ENCODE results near the gene CDT1.

CDT1 gene

DNA sequence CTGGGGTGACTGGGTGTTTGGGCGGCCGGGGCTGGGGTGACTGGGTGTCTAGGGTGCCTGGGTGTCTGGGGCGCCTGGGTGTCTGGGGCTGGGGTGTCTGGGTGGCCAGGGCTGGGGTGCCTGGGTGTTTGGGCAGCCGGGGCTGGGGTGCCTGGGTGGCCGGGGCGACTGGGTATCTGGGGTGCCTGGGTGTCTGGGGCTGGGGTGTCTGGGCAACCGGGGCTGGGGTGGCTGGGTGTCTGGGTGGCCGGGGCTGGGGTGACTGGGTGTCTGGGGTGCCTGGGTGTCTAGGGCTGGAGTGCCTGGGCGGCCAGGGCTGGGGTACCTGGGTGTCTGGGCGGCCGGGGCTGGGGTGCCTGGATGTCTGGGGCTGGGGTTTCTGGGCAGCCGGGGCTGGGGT lies 21.6 kb downstream of the CDT1 start:
- ChIA-PET POLR2A (no interaction called here), CTCF (interaction anchor here (0.9 kb wide), 2 partner anchors 32 to 335 kb away, joined by 3 to 4 read pairs; partner anchors contain the start of genes GALNS and TRAPPC2L)
- Histone ChIP-seq H3K27ac (ENCODE audit: insufficient read depth in 1 of 2, low read depth in 1 of 2, low read length in 2 of 2, poor library complexity in 1 of 2, severe bottlenecking in 2 of 2) (no peak overlapping the region), H3K9me3 (ENCODE audit: control extremely low read depth in 1 of 5, control insufficient read depth in 4 of 5, insufficient read depth in 2 of 5, low read depth in 1 of 5, low read length in 4 of 5) (no peaks in the 10 kb centered on the region), H3K36me3 (ENCODE audit: control insufficient read depth in 4 of 4, insufficient read depth in 4 of 4, low read length in 3 of 4) (peaks cover 5 to 28% (median 18%) of the 10 kb centered on the region in 4 experiments), H3K4me1 (ENCODE audit: control extremely low read depth in 1 of 4, control insufficient read depth in 4 of 4, insufficient read depth in 4 of 4, low read length in 3 of 4) (no peaks in the 10 kb centered on the region), H3K4me3 (ENCODE audit: control insufficient read depth in 1 of 7, extremely low read depth in 1 of 7, insufficient read depth in 4 of 7, low read depth in 2 of 7, low read length in 6 of 7) (no peak overlapping the region), H3K27me3 (replicated peaks in 2 of 5; ENCODE audit: control insufficient read depth in 4 of 5, insufficient read depth in 5 of 5, low read length in 4 of 5) (no peaks in the 10 kb centered on the region)
- DNase-seq = no peak
- 98% methylated on average over 8 of the region's 12 CpGs for WGBS (ENCODE audit: insufficient coverage)

DNA sequence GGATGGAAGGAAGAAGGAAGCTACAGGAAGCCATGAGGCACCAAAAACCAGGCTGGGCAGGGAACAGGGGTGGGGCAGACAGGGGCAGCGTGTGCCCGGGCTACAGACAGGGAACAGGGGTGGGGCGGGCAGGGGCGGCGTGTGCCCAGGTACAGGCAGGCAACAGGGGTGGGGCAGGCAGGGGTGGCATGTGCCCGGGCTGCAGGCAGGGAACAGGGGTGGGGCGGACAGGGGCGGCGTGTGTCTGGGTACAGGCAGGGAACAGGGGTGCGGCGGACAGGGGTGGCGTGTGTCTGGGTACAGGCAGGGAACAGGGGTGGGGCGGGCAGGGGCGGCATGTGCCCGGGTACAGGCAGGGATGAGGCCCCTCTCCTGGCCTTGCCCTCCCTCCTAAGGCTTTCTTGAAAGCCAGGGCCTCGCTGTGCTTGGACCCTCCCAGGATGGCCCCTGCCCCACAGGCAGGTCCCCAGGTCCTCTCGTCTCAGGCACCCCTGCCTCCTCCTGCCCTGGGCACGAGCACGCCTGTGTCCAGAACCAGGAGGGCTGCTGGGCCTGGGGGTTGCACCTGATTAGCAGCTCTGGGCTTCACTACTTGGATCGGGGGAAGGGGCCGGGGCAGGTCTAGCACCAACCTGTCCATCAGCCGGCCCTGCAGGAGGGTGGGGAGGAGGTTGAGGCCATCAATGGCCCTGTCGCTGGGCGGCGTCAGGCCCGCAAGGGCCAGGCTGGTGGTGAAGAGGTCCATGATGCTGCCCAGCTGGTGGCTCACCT lies 22.7 kb downstream of the CDT1 start:
- CTCF ChIA-PET = interaction anchor here (0.9 kb wide), 1 partner anchor 31 kb away, joined by 4 read pairs; the partner anchor contains the start of genes GALNS and TRAPPC2L
- POLR2A ChIA-PET = no interaction called here

DNA sequence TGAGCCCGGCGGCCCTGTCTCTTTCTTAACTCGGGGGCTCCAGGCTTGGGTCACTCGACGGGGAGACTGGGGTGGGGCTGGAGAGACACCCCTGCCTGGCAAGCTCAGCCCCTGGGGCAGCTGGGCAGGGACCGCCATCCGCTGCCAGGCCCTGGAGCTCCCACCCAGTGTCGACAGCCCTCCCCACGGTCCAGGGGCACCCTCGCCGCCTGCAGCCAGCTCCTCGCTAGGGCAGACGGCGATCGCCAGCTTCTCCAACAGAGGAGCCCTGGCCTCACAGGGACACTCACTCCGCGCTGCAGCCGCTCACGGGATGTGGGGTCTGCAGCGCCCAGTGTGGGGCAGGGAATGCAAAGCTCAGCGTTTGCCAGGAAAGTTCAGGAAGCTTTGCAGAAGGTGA lies 24.1 kb downstream of the CDT1 start:
- no peak for DNase-seq
- CTCF ChIA-PET = interaction anchor here (0.8 to 1.7 kb wide), 2 partner anchors 8 to 25 kb away, joined by 3 to 6 read pairs; no protein-coding TSS in a partner anchor
- no peaks in the 10 kb centered on the region for H3K27me3 ChIP-seq (replicated peaks in 2 of 5; ENCODE audit: control insufficient read depth in 4 of 5, insufficient read depth in 5 of 5, low read length in 4 of 5)
- POLR2A ChIA-PET = no interaction called here
- no peaks in the 10 kb centered on the region for H3K9me3 ChIP-seq (ENCODE audit: control extremely low read depth in 1 of 5, control insufficient read depth in 4 of 5, insufficient read depth in 2 of 5, low read depth in 1 of 5, low read length in 4 of 5)
- no peak overlapping the region for H3K27ac ChIP-seq (ENCODE audit: insufficient read depth in 1 of 2, low read depth in 1 of 2, low read length in 2 of 2, poor library complexity in 1 of 2, severe bottlenecking in 2 of 2)
- H3K4me1 ChIP-seq (ENCODE audit: control extremely low read depth in 1 of 4, control insufficient read depth in 4 of 4, insufficient read depth in 4 of 4, low read length in 3 of 4) = no peaks in the 10 kb centered on the region
- peaks cover 0 to 11% (median 6%) of the 10 kb centered on the region in 4 experiments for H3K36me3 ChIP-seq (ENCODE audit: control insufficient read depth in 4 of 4, insufficient read depth in 4 of 4, low read length in 3 of 4)
- WGBS (ENCODE audit: insufficient coverage) = 97% methylated on average over 17 of the region's 21 CpGs
- H3K4me3 ChIP-seq (ENCODE audit: control insufficient read depth in 1 of 7, extremely low read depth in 1 of 7, insufficient read depth in 4 of 7, low read depth in 2 of 7, low read length in 6 of 7) = no peak overlapping the region

More for the DNA sequence above, 22.7 kb downstream of the CDT1 start:
- 97% methylated on average over 24 of the region's 26 CpGs for WGBS (ENCODE audit: insufficient coverage)
- Histone ChIP-seq H3K36me3 (ENCODE audit: control insufficient read depth in 4 of 4, insufficient read depth in 4 of 4, low read length in 3 of 4) (peaks cover 5 to 22% (median 17%) of the 10 kb centered on the region in 4 experiments), H3K4me3 (ENCODE audit: control insufficient read depth in 1 of 7, extremely low read depth in 1 of 7, insufficient read depth in 4 of 7, low read depth in 2 of 7, low read length in 6 of 7) (no peak overlapping the region), H3K9me3 (ENCODE audit: control extremely low read depth in 1 of 5, control insufficient read depth in 4 of 5, insufficient read depth in 2 of 5, low read depth in 1 of 5, low read length in 4 of 5) (no peaks in the 10 kb centered on the region), H3K27me3 (replicated peaks in 2 of 5; ENCODE audit: control insufficient read depth in 4 of 5, insufficient read depth in 5 of 5, low read length in 4 of 5) (no peaks in the 10 kb centered on the region), H3K27ac (ENCODE audit: insufficient read depth in 1 of 2, low read depth in 1 of 2, low read length in 2 of 2, poor library complexity in 1 of 2, severe bottlenecking in 2 of 2) (no peak overlapping the region), H3K4me1 (ENCODE audit: control extremely low read depth in 1 of 4, control insufficient read depth in 4 of 4, insufficient read depth in 4 of 4, low read length in 3 of 4) (no peaks in the 10 kb centered on the region)
- DNase-seq = no peak

DNA sequence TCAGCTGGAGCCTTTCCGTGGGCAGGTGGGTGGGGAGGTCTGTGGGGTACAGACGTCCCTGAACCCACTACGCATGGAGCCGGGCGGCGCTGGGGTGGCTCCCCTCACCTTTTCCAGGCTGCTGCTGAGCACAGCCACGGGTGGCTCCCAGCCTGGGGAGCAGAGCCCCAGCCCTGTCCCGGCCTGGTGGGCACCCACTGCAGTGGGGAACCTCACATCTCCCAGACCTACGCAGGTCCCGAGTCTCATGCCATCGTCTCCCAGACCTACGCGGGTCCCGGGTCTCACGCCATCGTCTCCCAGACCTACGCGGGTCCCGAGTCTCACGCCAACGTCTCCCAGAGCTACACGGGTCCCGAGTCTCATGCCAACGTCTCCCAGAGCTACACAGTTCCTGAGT lies 25.1 kb downstream of the CDT1 start:
- CTCF ChIA-PET = interaction anchor here (1.7 kb wide), 1 partner anchor 24 kb away, joined by 6 read pairs; no protein-coding TSS in a partner anchor
- Histone ChIP-seq H3K36me3 (ENCODE audit: control insufficient read depth in 4 of 4, insufficient read depth in 4 of 4, low read length in 3 of 4) (peaks cover 0 to 11% (median 2%) of the 10 kb centered on the region in 4 experiments), H3K27ac (ENCODE audit: insufficient read depth in 1 of 2, low read depth in 1 of 2, low read length in 2 of 2, poor library complexity in 1 of 2, severe bottlenecking in 2 of 2) (no peak overlapping the region), H3K4me1 (ENCODE audit: control extremely low read depth in 1 of 4, control insufficient read depth in 4 of 4, insufficient read depth in 4 of 4, low read length in 3 of 4) (no peaks in the 10 kb centered on the region), H3K27me3 (replicated peaks in 2 of 5; ENCODE audit: control insufficient read depth in 4 of 5, insufficient read depth in 5 of 5, low read length in 4 of 5) (no peaks in the 10 kb centered on the region), H3K4me3 (ENCODE audit: control insufficient read depth in 1 of 7, extremely low read depth in 1 of 7, insufficient read depth in 4 of 7, low read depth in 2 of 7, low read length in 6 of 7) (no peak overlapping the region), H3K9me3 (ENCODE audit: control extremely low read depth in 1 of 5, control insufficient read depth in 4 of 5, insufficient read depth in 2 of 5, low read depth in 1 of 5, low read length in 4 of 5) (no peaks in the 10 kb centered on the region)
- 92% methylated on average over 22 of the region's 24 CpGs for WGBS (ENCODE audit: insufficient coverage)
- no peak for DNase-seq
- POLR2A ChIA-PET = no interaction called here

DNA sequence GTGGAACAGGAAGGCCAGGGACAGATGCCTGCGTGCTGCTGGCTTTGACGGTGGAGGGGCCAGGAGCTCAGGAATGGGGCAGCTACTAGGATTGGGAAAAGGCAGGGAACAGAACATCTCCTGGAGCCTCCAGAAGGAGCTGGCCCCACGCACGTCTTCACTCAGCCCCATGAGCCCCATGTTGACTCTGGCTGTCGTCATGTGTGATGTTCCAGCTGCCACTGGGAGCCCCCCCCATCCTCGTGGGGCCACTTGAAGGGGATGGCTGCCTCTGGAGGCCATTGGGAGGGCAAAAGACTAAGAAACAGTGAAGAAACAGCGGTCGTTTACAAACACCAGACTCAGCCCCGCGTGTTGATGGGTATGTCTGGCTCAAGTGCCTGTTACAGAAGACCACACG lies 26.7 kb downstream of the CDT1 start:
- WGBS (ENCODE audit: insufficient coverage) = 96% methylated on average over 11 of the region's 11 CpGs
- POLR2A ChIA-PET = interaction anchor here (0.6 kb wide), 1 partner anchor 112 kb away, joined by 3 read pairs; no protein-coding TSS in a partner anchor
- H3K27ac ChIP-seq (ENCODE audit: insufficient read depth in 1 of 2, low read depth in 1 of 2, low read length in 2 of 2, poor library complexity in 1 of 2, severe bottlenecking in 2 of 2) = no peak overlapping the region
- H3K4me1 ChIP-seq (ENCODE audit: control extremely low read depth in 1 of 4, control insufficient read depth in 4 of 4, insufficient read depth in 4 of 4, low read length in 3 of 4) = no peaks in the 10 kb centered on the region
- no peaks in the 10 kb centered on the region for H3K27me3 ChIP-seq (replicated peaks in 2 of 5; ENCODE audit: control insufficient read depth in 4 of 5, insufficient read depth in 5 of 5, low read length in 4 of 5)
- H3K9me3 ChIP-seq (ENCODE audit: control extremely low read depth in 1 of 5, control insufficient read depth in 4 of 5, insufficient read depth in 2 of 5, low read depth in 1 of 5, low read length in 4 of 5) = no peaks in the 10 kb centered on the region
- DNase-seq = no peak
- H3K4me3 ChIP-seq (ENCODE audit: control insufficient read depth in 1 of 7, extremely low read depth in 1 of 7, insufficient read depth in 4 of 7, low read depth in 2 of 7, low read length in 6 of 7) = no peak overlapping the region
- CTCF ChIA-PET = no interaction called here
- peaks cover 0 to 11% (median 2%) of the 10 kb centered on the region in 4 experiments for H3K36me3 ChIP-seq (ENCODE audit: control insufficient read depth in 4 of 4, insufficient read depth in 4 of 4, low read length in 3 of 4)

DNA sequence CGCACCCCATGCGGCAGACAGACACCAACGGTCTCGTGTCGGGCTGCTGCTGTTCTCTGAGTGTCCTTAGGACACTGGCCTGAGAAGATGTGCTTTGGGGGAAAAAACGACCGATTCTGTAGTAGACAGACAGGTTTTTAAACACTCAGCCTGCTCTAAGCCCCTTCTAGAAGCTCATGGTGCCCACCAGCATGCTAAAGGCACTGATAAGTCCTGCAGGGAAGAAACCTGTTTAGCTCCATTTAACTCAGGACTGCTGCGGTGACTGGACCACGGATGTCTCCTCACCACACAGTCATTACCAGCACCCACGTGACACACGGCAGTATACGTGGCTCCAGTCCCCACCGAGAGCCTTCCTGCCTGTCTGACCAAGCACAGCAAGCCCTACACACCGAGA lies 27.2 kb downstream of the CDT1 start:
- no peaks in the 10 kb centered on the region for H3K4me1 ChIP-seq (ENCODE audit: control extremely low read depth in 1 of 4, control insufficient read depth in 4 of 4, insufficient read depth in 4 of 4, low read length in 3 of 4)
- no peak for DNase-seq
- H3K36me3 ChIP-seq (ENCODE audit: control insufficient read depth in 4 of 4, insufficient read depth in 4 of 4, low read length in 3 of 4) = peaks cover 0 to 11% (median 2%) of the 10 kb centered on the region in 4 experiments
- no peaks in the 10 kb centered on the region for H3K9me3 ChIP-seq (ENCODE audit: control extremely low read depth in 1 of 5, control insufficient read depth in 4 of 5, insufficient read depth in 2 of 5, low read depth in 1 of 5, low read length in 4 of 5)
- no peak overlapping the region for H3K4me3 ChIP-seq (ENCODE audit: control insufficient read depth in 1 of 7, extremely low read depth in 1 of 7, insufficient read depth in 4 of 7, low read depth in 2 of 7, low read length in 6 of 7)
- H3K27ac ChIP-seq (ENCODE audit: insufficient read depth in 1 of 2, low read depth in 1 of 2, low read length in 2 of 2, poor library complexity in 1 of 2, severe bottlenecking in 2 of 2) = no peak overlapping the region
- POLR2A ChIA-PET = no interaction called here
- CTCF ChIA-PET = no interaction called here
- 96% methylated on average over 9 of the region's 14 CpGs for WGBS (ENCODE audit: insufficient coverage)
- H3K27me3 ChIP-seq (replicated peaks in 2 of 5; ENCODE audit: control insufficient read depth in 4 of 5, insufficient read depth in 5 of 5, low read length in 4 of 5) = no peaks in the 10 kb centered on the region

DNA sequence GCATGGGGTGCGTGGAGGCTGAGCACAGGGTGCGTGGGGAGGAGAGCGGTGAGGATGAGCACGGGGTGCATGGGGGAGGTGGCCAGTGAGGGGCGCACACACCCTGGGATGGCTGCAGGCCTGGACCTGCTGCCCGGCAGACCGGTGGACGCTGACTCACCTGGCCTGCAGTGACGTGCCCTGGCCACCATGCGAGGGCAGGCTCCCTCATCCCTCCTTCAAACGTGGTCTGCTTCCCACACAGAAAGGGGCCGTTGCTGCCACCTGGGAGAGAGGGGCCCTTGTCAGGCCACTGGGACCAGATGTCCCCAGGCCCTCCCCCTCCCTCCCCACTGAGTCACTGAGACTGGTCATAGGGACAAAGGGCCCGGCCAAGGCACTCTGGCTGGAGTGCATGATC lies 28.2 kb downstream of the CDT1 start:
- Histone ChIP-seq H3K27me3 (replicated peaks in 2 of 5; ENCODE audit: control insufficient read depth in 4 of 5, insufficient read depth in 5 of 5, low read length in 4 of 5) (no peaks in the 10 kb centered on the region), H3K36me3 (ENCODE audit: control insufficient read depth in 4 of 4, insufficient read depth in 4 of 4, low read length in 3 of 4) (peaks cover 0 to 8% (median 2%) of the 10 kb centered on the region in 4 experiments), H3K4me1 (ENCODE audit: control extremely low read depth in 1 of 4, control insufficient read depth in 4 of 4, insufficient read depth in 4 of 4, low read length in 3 of 4) (no peaks in the 10 kb centered on the region), H3K9me3 (ENCODE audit: control extremely low read depth in 1 of 5, control insufficient read depth in 4 of 5, insufficient read depth in 2 of 5, low read depth in 1 of 5, low read length in 4 of 5) (no peaks in the 10 kb centered on the region), H3K4me3 (ENCODE audit: control insufficient read depth in 1 of 7, extremely low read depth in 1 of 7, insufficient read depth in 4 of 7, low read depth in 2 of 7, low read length in 6 of 7) (no peak overlapping the region), H3K27ac (ENCODE audit: insufficient read depth in 1 of 2, low read depth in 1 of 2, low read length in 2 of 2, poor library complexity in 1 of 2, severe bottlenecking in 2 of 2) (no peak overlapping the region)
- CTCF ChIA-PET = no interaction called here
- DNase-seq = no peak
- WGBS (ENCODE audit: insufficient coverage) = 97% methylated on average over 12 of the region's 13 CpGs
- POLR2A ChIA-PET = no interaction called here

Measured in common myeloid progenitor, CD34-positive (primary cell).